8988T (cell line): ENCODE data around the gene TMEM132E.

Source experiments
- DNase-seq: peaks from one replicate; pipeline ENCODE4 v3.0.0; 2011

TMEM132E gene

GRCh38 chr17:34668206-34668605, 88.8 kb downstream of the TMEM132E start:
- no peak for DNase-seq

- DNase-seq, result no peak
These were observed 90.1 kb downstream of the TMEM132E start for GRCh38 chr17:34669511-34669910.

- no peak for DNase-seq
These were observed 91.2 kb downstream of the TMEM132E start for GRCh38 chr17:34670618-34671017.

- no peak for DNase-seq
These were observed 91.8 kb downstream of the TMEM132E start for GRCh38 chr17:34671191-34671590.

GRCh38 chr17:34672176-34672785, 92.9 kb downstream of the TMEM132E start:
- no peak for DNase-seq

GRCh38 chr17:34673516-34673915, 94.1 kb downstream of the TMEM132E start:
- no peak for DNase-seq

GRCh38 chr17:34673995-34674890, 94.9 kb downstream of the TMEM132E start:
- no peak for DNase-seq

GRCh38 chr17:34675143-34675542, 95.8 kb downstream of the TMEM132E start:
- no peak for DNase-seq

- DNase-seq, result no peak
These were observed 96.2 kb downstream of the TMEM132E start for GRCh38 chr17:34675605-34676004.

GRCh38 chr17:34680151-34680550, 100.8 kb downstream of the TMEM132E start:
- no peak for DNase-seq

GRCh38 chr17:34682305-34682704, 102.9 kb downstream of the TMEM132E start:
- no peak for DNase-seq

- no peak for DNase-seq
These were observed 104.0 kb downstream of the TMEM132E start for GRCh38 chr17:34683390-34683789.
